Fibroblast of skin of abdomen (primary cell): Measurements from ENCODE around the gene HCFC2.
A peak's percentile ranks its signal among the peaks of the same experiment; 100 is the strongest.
"Not testable (repeated sequence)": the region's sequence is repeated elsewhere in the genome, so short reads cannot be mapped to it uniquely, and the experiment has no call there.

Source experiments
- DNase-seq: peaks from one replicate; pipeline ENCODE4 v3.0.0-alpha.2; 2013

Gene HCFC2

DNA sequence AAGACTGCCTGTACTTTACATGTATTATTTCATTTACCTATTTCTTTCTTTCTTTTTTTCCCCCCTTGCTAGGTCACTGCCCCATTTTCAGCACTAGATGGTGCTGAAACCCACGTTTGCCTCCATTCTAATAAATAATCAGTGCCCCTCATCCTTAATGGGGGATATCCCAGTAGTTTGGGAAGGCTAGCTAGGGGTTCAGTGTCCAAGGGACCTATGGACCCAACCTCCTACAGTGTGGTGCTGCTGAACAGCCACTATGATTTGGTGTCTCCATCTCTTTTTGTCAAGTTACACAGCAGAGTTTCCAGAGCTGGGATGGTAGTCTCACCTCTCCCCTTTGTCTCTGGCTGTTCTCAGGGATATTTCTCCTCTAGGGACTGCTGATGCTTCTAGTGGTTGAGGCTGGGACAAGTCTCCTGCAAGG, 6.5 kb upstream of the HCFC2 start:
- DNase-seq: no peak

DNA sequence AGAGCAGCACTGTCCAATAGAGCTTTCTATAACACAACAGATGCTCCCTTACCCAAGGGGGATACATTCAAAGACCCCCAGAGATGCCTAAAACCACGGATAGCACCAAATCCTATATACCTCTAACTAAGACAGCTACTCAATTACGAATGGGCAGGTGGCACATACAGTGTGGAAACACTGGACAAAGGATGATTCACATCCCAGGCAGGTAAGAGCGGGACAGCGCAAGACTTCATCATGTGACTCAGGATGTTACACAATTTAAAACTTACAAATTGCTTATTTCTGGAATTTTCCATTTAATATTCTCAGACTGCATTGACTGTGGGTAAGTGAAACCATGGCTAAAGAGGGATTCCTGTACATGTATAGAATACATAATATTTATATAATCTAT, 5.5 kb upstream of the HCFC2 start:
- no peak for DNase-seq

DNA sequence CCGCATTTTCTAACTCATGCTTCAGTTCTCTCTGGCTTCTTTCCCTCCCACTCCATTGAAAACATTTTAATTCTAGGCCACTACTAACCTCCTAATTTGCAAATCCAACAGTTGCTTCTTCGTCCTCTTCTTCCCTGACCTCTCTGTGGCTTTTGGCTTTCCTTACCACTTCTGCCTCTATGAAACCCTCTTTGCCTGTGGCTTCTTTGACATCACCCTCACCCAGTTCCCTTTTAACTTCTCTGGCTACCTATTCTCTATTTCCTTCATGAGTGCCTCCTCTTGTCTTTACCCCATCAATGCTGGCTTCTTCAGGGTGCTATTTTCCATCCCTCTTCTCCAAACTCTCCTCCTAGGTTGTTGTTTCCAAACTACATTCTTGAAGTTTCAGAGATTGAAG, 4.4 kb upstream of the HCFC2 start:
- DNase-seq: no peak

DNA sequence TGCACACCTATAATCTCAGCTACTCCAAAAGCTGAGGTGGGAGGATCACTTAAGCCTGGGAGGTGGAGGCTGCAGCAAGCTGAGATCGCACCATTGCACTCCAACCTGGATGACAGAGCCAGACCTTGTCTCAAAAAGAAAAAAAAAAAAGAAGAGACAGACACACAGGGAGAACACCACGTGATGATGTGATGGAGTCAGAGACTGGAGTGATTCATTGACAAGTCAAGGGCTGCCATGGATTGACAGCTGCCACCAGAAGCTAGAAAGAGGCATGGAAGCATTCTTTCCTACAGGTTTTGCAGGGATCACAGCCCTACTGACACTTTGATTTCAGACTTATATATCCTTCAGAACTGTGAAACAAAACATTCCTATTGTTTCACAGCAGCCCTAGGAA, 3.5 kb upstream of the HCFC2 start:
- DNase-seq: no peak

DNA sequence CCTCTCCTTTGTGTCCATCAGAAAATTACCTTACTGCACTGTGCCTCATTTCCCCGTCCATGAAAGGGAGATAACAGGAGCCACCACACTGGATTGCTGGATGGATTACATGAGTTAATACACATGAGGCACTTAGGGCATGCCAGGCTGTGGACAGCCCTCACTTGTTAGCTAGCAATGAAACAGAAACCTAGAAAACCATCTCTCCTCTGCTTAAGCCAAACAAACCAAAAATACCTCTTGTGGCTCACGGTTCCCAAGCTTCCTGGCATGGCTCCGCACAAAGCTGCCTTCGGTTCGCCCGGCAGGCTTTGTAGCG, 660 bp upstream of the HCFC2 start:
- DNase-seq: no peak

DNA sequence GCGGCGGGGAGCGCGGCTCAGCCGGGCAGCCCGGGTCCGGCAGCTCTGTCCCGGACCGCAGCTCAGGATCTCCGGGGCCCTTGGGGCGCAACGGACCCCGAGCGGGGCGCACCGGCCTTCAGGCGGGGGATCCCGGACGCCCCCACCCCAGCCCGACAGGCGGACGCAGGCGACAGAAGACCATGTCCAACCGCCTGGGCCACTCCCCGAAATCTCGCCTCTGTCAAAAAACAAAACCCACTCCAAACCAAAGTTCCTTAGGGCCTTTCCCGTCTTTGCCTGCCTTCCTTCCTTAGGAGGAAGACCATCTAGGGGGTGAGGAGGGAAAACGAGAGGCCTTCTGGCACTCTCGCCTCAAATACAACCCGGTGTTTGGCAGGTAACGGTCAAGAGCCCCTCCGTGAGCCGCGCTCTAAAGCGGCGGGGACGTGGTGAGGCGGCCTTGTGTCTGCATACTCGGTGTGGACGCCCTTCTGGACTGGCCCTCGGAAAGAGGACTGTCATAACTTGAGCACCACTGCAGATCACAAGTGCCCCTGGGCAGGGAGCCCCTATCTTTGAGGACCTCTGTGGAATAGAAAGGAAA, 604 bp downstream of the HCFC2 start:
- DNase-seq: no peak

DNA sequence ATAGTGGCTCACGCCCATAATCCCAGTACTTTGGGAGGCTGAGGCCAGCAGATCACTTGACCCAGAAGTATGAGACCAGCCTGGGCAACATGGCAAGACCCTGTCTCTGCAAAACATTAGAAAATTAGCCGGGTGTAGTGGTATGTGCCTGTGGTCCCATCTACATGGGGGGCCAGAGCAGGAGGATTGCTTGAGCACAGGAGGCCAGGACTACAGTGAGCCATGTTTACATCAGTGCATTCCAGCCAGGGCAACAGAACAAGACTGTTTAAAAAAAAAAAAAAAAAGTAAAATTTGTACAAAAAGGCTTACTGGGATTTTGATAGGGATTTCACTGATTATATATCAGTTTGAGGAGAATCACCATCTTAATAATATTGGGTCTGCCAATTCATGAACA, 7.8 kb downstream of the HCFC2 start:
- DNase-seq: no peak

DNA sequence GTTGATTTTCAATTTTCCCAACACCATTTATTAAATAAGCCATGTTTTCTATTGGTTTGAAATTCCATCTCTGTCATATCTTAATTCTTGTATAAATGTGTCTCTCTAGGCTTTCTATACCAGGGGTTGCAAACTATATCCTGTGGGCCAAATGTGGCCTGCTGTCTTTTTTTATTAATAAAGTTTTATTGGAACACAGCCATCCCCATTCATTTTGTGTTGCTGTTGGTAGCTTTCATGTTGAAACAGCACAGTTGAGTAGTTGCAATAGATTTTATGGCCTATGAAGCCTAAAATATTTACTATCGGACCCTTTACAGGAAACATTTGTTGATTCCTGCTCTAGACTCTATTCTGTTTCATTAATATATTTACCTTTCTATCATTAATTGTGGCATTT, 9.4 kb downstream of the HCFC2 start:
- DNase-seq: no peak

DNA sequence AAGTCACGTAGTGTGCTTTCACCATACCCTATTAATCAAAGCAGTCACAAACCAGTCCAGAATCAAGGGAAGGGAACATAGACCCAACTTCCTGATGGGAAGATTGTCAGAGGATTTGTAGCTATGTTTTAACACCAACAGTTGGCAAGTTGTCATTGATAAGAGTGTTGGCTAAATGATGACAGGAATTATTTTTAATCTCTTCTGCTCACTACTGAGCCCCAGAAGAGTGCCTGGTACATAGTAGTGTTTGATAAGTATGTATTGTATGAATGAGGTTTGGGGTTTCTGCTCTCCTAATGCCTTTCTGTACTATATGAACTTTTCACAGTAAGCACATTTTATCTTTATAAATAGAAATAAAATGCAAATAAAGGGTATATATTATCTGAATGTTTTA, 14.7 kb downstream of the HCFC2 start:
- DNase-seq: no peak

DNA sequence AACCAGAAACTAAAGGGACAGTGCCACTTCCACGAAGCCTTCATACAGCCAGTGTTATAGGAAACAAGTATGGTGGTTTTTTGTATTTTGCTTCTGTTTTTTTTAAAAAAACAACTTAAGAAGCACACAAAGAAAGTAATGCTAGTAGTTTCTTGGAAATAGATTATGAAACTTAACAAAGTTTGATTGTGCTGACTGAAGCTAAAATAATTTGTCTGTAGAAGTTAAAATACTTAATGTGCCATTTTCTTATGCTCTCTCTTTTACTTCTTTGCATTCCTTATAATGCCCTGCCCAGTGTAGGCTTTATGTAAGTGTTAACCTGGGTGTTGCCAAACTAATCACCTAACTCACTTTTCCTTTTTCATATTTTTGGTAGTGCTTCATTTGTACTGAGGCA, 16.4 kb downstream of the HCFC2 start:
- no peak for DNase-seq

DNA sequence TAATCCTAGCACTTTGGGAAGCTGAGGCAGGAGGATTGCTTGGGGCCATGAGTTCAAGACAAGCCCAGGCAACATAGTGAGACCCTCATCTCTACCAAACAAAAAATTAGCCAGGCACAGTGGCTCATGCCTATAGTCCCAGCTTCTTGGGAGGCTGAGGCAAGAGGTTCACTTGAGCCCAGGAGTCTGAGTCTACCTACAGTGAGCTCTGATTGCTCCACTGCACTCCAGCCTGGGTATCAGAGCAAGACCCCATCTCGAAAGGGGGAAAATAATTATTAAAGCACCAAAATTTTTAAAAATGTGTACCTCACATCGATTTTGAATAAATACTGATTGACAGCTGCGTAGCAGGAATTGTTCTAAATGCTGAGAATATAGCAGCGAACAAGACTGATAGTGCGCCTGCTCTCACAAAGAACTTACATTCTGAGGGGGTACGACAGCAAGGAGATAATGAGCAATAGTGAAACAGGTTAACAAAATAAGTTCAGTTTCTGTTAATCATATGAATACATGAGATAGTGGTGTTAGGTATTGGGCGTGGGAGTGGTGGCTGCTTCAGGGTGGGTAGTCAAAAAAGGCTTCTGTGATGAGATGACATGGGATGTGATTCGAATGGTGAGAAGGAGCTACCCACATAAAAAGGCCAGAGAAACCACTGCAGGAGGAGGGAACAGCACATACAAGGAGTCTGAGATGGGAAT, 19.6 kb downstream of the HCFC2 start:
- no peak for DNase-seq

DNA sequence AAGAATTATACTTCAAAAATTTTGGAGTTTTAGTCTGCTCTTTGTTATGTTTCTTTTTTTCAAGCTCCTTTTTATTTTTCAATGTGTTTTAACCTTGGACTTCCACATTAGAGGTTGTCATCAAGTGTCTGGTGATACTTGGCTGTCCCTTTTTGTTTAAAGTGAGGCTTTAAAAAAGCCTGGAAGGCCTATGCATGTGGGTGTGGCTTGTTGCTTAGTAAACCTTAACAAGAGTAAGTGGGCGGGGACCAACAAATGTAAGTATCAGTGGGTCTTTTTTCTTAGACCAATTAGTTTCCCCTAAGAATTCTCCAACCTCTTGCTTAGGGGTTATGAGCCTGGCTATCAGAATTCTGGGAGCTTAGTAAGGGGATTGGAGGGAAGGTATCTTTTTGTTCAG, 26.4 kb downstream of the HCFC2 start:
- DNase-seq: no peak

DNA sequence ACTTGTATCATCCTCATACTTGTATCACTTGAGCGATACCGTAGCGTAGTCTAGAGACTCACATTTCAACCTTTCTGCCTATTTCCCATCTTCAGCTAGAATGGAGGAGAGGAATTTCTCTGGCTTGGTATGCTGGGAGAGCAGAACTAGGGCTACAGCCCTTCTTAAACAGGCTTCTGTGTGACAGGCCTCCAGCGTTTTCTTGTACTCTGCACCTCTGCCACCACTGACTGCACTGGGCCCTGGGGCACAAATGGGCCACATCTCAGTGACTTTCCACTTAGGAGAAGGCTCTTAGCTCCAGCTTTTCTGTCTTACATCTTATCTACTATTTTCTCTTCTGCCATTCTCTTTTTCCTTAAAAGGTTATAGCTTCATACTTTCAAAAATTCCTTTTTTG, 26.8 kb downstream of the HCFC2 start:
- DNase-seq: no peak

DNA sequence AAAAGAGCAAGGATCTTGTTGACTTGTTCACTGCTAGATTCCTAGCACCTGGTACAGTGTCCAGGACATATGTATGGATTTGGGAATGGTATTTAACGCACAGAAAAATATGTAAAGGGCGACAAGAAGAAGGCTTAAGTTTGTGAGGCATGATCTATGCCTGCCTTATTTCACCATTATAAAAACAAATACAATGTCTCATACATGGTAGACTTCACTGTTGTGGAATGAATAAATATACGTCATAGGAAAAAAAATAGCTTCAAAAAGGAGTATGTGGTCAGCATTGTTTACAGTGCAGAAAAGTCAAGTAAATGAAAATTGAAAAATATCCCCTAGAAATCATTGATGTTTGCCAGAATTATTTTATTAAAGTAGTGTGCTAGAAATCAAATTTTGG, 30.0 kb downstream of the HCFC2 start:
- DNase-seq: no peak

DNA sequence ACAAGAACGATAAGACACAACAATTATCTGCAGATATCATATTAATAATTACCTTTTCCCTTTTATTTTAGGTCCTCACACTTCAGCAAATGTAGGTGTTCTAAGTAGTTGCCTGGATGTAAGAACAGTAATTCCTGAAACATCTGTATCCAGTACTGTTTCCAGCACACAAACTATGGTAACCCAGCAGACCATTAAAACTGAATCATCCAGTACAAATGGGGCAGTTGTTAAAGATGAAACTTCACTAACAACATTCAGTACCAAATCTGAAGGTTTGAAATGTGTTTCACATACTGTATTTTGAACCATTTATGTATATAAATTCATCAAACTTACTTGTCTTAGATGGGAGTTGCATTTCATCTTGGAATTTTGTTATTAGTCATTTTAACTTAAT, 31.0 kb downstream of the HCFC2 start:
- DNase-seq: no peak

DNA sequence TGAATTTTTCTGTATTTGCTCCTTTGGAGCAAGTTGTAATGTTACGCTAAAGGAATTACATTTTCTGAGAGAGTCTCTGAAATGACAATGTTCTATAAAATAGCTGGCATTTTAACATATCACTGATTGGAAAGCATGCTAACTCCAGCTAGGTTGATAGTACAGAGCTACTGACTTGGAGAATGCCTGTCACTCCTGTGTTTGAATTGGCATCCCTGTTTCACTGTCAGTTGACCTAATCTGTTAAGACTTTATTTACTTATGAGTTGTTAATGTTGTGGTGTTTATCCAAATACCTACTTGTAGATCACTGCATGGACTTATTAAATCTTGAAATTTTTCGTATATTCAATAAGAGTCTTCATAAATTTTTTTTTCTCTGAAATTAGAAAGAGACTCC, 33.6 kb downstream of the HCFC2 start:
- DNase-seq: no peak

DNA sequence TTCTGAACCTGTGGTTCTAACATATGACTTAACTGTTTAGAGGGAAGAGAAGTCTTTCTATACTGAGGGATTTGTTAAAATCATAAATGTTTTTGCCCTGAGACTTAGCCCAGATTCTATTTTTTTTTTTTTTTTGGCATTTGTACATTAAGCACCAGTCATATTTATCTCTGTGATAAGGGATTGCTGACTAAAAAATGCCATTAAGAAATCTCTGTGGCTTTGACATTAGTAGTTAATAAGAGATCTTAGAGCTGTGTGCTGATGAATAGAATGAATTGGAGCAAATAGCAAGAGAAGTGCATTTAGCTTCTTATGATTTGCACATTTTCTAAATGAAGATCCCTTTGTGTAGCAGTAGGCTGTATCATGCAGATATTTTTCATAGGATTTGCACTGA, 41.1 kb downstream of the HCFC2 start:
- DNase-seq: no peak

DNA sequence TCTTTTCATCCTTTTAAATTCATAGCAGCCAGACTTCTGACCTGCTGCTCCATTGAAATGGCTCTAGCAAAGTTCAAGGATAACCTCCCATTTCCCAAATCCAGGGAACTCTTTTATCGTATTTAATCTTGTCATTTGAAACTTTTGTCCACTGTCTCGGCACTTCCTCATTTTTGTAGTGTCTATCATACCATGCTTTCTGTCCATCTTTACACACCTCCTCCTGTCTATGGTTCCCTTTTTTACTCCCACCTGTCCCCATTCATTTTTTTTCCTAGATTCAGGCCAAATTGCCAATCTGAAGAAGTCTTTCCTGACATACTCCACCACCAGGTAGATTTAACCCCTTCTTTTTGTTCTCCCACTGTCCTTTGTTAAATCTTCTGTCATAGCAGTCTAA, 42.6 kb downstream of the HCFC2 start:
- DNase-seq: no peak

DNA sequence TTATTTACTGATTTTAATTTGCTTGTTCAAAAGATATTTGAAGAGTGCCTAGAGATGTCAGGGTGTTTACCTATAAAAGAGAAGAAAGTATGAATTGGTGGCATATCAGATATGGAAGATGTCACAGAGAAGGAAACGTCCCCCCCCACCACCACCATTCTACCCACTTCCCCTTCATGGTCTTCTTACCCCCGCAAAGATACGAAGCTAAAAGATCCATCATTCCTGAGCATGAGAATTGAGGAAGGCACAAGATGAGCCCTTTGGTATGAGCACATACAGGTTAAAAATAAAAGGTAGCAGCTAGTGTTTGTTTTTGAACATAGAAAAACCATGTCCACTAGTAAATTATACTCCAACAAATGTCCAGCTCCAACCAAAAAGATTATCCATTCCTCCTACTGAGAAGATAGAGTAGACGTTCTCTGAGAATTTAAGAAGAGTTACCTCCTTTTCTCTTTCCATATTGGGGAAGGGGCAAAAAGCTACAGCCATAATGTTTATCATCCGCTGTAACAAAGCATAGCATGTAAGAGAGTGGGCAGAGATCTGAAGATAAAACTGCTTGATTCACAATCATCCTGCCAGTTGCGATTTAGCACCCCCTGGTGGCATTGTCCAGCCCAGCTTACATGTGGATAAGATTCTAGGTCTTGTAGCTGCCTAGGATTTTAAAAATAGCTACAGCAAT, 44.6 kb downstream of the HCFC2 start:
- peak; percentile 75 for DNase-seq

DNA sequence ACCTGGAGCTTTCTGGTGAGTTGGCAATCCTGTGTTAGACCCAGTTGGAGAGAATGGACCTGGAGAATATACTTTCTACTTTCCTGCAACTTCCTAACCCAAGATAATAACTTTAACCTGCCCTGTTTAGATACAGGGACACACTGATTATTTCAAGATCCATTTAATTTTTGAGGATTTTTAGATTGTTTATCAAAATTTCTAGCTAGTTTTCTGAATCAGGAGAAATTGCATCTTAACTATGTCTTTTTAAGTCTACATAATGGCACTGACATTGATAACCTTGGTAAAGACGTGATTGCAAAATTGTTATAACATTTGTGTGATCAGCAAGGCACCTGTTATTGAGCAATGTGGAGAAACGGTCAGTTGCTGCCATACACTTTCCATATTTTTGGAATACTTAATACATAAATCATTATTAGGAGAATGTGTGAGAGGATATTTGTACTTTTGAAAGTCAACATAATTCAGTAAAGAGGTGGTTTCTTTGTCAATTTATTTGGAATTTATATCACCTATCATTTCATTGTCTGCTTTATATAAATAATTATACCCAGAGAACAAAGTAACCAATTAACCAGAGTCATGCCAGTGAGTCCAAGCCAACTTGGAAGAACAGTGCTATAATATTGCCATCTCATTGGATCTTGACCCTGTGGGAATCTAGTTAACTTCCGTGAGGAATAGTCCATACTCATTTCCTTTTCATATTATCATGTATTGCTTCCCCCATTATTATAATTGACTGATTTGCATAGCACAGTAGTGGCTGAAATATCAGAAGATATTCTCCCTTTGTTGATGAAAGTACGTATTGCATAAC, 45.3 kb downstream of the HCFC2 start:
- DNase-seq: no peak

DNA sequence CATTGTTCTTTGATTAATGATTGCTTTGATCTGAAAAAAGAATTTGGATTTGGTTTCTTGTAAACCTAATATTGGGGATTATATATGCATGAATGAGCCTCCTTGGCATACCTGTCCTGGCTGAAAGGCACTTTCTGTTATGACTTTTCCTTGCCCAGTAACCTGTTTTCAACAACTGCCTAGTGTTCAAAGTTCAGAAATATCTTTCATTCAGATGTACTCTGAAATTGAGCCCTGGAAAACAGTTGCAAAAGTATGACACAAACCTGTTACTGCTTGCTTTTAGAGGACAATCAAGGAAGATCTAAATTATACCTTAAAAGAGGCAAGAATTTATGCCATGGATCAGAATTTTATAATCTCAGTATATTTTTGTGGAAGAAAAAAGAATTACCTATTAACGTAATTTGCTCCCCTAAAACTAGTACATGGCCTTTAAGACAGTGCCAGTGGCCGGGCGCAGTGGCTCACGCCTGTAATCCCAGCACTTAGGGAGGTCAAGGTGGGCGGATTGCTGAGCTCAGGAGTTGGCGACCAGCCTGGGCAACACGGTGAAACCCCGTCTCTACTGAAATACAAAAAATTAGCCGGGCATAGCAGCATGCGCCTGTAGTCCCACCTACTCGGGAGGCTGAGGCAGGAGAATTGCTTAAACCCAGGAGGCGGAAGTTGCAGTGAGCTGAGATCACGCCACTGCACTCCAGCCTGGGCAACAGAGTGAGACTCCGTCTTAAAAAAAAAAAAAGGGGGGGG, 50.7 kb downstream of the HCFC2 start:
- not testable (repeated sequence) for DNase-seq

DNA sequence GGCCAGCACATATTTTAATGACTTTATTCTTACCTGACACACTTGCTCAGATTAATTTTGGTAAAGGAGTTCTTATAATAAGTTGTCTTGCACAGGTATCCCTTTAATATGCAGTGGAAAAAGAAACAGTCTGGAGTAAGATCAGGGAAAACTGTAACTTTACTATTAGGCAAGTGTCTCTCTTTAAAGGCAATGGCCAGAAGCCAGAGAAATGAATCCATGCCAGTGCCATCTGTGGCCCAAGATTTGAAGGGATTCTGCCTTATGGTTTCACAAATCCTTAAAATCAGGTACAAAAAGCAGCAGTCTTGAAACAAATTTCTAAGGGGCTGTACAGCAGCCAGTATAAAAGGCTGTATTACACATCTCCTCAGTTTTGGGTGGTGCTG, 51.2 kb downstream of the HCFC2 start:
- no peak for DNase-seq

DNA sequence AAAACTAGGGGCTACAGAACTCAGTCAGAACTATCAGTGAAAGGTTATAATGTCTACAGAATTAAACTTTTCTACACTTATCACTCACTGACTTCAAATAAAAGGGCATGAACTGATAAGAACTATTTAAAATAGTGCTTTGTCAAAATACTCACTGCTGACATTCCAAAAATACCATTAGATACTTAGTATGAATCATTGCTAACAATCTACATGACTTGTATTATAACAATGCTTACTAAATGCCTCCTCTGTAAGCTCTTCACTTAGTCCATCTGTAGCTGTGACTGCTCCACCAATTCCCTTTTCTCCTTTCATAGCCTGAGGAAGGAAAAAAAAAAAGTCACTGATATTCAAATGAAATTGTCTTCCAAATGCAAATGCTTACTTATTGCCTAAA, 56.7 kb downstream of the HCFC2 start:
- DNase-seq: peak; percentile 66
